Measurements from ENCODE around the gene CAD.

DNA sequence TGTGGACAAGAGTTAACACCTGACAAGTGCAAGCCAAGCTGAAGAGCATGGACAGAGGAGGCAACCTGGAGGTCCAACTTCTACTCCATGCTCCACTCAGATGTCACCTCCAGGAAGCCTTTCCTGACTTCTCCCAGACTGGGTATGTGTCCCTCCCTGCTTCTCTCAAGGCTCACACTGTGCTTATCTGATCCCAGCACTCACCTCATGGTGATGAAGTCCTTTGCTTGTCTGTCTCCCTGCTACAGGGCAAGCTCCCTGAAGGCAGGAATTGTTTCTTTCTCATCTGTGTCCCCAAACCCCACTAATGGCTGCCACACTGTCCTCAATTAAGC lies 48.3 kb downstream of the CAD start:
- no peak for TF ChIP-seq CTCF (conservative IDR thresholded peaks at IDR 0.05; ENCODE audit: low read length)
- no peak for TF ChIP-seq EZH2phosphoT487 (IDR thresholded peaks at IDR 0.05; ENCODE audit: borderline replicate concordance)
